NB4 (cell line): Measurements from ENCODE around the gene TSEN2.

ENCODE experiments used
- MYC ChIP-seq: IDR thresholded peaks from 2 replicates; pipeline ENCODE4 v1.6.1; 2011; ENCODE audit warnings: low read depth, low read length
- POLR2A ChIP-seq: IDR thresholded peaks from 2 replicates; pipeline ENCODE4 v1.6.1; 2011; ENCODE audit warnings: mild to moderate bottlenecking; ENCODE audit not compliant: insufficient read length; ENCODE audit errors: extremely low read depth
- TF ChIP-seq, protein P1 (sequence below): IDR thresholded peaks from one replicate; pipeline ENCODE4 v1.5.1; 2012; ENCODE audit warnings: low read depth, low read length

DNA sequence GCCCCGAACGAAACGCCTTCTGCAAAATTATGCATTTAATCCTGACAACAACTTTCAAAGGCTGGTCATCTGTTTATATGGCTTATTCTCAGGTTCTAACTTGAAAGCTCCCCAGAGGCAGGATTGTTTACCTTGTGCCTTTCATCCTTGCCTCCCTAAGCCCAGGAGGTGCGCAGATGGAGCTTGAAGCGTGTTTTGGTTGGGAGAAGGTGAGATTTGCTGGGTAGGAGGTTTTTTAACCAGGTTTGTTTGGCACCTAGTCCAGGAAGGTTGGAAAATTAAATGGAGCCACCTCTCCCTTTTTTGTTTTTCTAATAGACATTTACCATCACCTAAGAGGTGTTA is 675 bp downstream of the TSEN2 start:
- TF ChIP-seq, protein P1, sequence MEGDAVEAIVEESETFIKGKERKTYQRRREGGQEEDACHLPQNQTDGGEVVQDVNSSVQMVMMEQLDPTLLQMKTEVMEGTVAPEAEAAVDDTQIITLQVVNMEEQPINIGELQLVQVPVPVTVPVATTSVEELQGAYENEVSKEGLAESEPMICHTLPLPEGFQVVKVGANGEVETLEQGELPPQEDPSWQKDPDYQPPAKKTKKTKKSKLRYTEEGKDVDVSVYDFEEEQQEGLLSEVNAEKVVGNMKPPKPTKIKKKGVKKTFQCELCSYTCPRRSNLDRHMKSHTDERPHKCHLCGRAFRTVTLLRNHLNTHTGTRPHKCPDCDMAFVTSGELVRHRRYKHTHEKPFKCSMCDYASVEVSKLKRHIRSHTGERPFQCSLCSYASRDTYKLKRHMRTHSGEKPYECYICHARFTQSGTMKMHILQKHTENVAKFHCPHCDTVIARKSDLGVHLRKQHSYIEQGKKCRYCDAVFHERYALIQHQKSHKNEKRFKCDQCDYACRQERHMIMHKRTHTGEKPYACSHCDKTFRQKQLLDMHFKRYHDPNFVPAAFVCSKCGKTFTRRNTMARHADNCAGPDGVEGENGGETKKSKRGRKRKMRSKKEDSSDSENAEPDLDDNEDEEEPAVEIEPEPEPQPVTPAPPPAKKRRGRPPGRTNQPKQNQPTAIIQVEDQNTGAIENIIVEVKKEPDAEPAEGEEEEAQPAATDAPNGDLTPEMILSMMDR: no peak
- TF ChIP-seq POLR2A (no peak), MYC (no peak)
